Measurements from ENCODE around the gene NECAB3.

GRCh38 chr20:33657704-33658095 is 16.5 kb downstream of the NECAB3 start:
- TF ChIP-seq, protein P1, sequence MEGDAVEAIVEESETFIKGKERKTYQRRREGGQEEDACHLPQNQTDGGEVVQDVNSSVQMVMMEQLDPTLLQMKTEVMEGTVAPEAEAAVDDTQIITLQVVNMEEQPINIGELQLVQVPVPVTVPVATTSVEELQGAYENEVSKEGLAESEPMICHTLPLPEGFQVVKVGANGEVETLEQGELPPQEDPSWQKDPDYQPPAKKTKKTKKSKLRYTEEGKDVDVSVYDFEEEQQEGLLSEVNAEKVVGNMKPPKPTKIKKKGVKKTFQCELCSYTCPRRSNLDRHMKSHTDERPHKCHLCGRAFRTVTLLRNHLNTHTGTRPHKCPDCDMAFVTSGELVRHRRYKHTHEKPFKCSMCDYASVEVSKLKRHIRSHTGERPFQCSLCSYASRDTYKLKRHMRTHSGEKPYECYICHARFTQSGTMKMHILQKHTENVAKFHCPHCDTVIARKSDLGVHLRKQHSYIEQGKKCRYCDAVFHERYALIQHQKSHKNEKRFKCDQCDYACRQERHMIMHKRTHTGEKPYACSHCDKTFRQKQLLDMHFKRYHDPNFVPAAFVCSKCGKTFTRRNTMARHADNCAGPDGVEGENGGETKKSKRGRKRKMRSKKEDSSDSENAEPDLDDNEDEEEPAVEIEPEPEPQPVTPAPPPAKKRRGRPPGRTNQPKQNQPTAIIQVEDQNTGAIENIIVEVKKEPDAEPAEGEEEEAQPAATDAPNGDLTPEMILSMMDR (IDR thresholded peaks at IDR 0.05; ENCODE audit: insufficient read depth, low read length, poor library complexity, severe bottlenecking): no peak
- no peak for TF ChIP-seq EZH2phosphoT487 (conservative IDR thresholded peaks at IDR 0.05; ENCODE audit: low read length)
